Measurements from ENCODE around the gene SNX1. TPM values are rescaled to one million over a fixed set of nuclear protein-coding genes. Genes with fewer than 3 reads are reported as not detected.
A peak's percentile ranks its signal among the peaks of the same experiment; 100 is the strongest.

The SNX1 gene
- total RNA-seq, 5 donors from 2014 or later (not counting 1 experiment from before 2014, with no cell fraction given) = 98.8 to 168 (median 152) TPM

GRCh38 chr15:64155802-64156651 lies 60.2 kb downstream of the SNX1 start:
- H3K9me3 Mint-ChIP-seq = no peaks in the 10 kb centered on the region
- WGBS (ENCODE audit: insufficient coverage) = 90% methylated on average over 13 of the region's 15 CpGs
- Histone ChIP-seq H3K4me3 (ENCODE audit: control insufficient read depth in 1 of 2, extremely low read depth in 1 of 2, low read length in 1 of 2) (no peak overlapping the region), H3K36me3 (ENCODE audit: control insufficient read depth in 2 of 2, extremely low read depth in 1 of 2, insufficient read depth in 1 of 2, low read length in 1 of 2) (peaks cover 24 to 65% of the 10 kb centered on the region in 2 donors), H3K9me3 (no peaks in the 10 kb centered on the region), H3K27me3 (replicated peaks in 1 of 2; ENCODE audit: control insufficient read depth in 2 of 2, extremely low read depth in 1 of 2, insufficient read depth in 2 of 2, low read length in 1 of 2) (peaks cover 0 to 25% of the 10 kb centered on the region in 2 experiments), H3K27ac (ENCODE audit: low read length) (no peak overlapping the region), H3K4me1 (ENCODE audit: control insufficient read depth in 1 of 2, extremely low read depth in 1 of 2, insufficient read depth in 2 of 2, low read length in 2 of 2) (peaks cover 7 to 61% of the 10 kb centered on the region in 2 experiments)
- H3K36me3 Mint-ChIP-seq = peaks cover 40% of the 10 kb centered on the region
- ChIA-PET POLR2A (interaction anchor here (0.6 to 0.8 kb wide), 3 partner anchors 30 to 287 kb away, joined by 3 to 5 read pairs (median 3); partner anchors contain the start of gene CIAO2A (in 1 of the 2)), CTCF (interaction anchor here in 1 of 2 donors (0.7 kb wide), 1 partner anchor 49 kb away, joined by 5 read pairs; no protein-coding TSS in a partner anchor)
- no peak overlapping the region for H3K4me3 Mint-ChIP-seq
- H3K27me3 Mint-ChIP-seq = peaks cover 4 to 11% of the 10 kb centered on the region in 2 donors
- peaks cover 37 to 45% (median 42%) of the 10 kb centered on the region in 3 donors for H3K4me1 Mint-ChIP-seq
- no peak for DNase-seq
- H3K27ac Mint-ChIP-seq = no peak overlapping the region
- ATAC-seq (replicated peaks in 1 of 4) = no peak

GRCh38 chr15:64156652-64157331 lies 61.0 kb downstream of the SNX1 start:
- ATAC-seq (replicated peaks in 1 of 4) (no peak), DNase-seq (no peak)
- peak overlapping the region in 1 of 2 donors; percentile 18 for H3K27ac Mint-ChIP-seq
- peaks cover 41% of the 10 kb centered on the region for H3K36me3 Mint-ChIP-seq
- 97% methylated on average over 15 of the region's 16 CpGs for WGBS (ENCODE audit: insufficient coverage)
- Histone ChIP-seq H3K9me3 (no peaks in the 10 kb centered on the region), H3K27ac (ENCODE audit: low read length) (no peak overlapping the region), H3K4me3 (ENCODE audit: control insufficient read depth in 1 of 2, extremely low read depth in 1 of 2, low read length in 1 of 2) (no peak overlapping the region), H3K27me3 (replicated peaks in 1 of 2; ENCODE audit: control insufficient read depth in 2 of 2, extremely low read depth in 1 of 2, insufficient read depth in 2 of 2, low read length in 1 of 2) (peaks cover 0 to 17% of the 10 kb centered on the region in 2 experiments), H3K36me3 (ENCODE audit: control insufficient read depth in 2 of 2, extremely low read depth in 1 of 2, insufficient read depth in 1 of 2, low read length in 1 of 2) (peaks cover 24 to 69% of the 10 kb centered on the region in 2 donors), H3K4me1 (ENCODE audit: control insufficient read depth in 1 of 2, extremely low read depth in 1 of 2, insufficient read depth in 2 of 2, low read length in 2 of 2) (peaks cover 8 to 61% of the 10 kb centered on the region in 2 experiments)
- H3K9me3 Mint-ChIP-seq = no peaks in the 10 kb centered on the region
- CTCF ChIA-PET = no interaction called here
- H3K4me1 Mint-ChIP-seq = peaks cover 39 to 48% (median 43%) of the 10 kb centered on the region in 3 donors
- H3K4me3 Mint-ChIP-seq = no peak overlapping the region
- peaks cover 4 to 10% of the 10 kb centered on the region in 2 donors for H3K27me3 Mint-ChIP-seq
- POLR2A ChIA-PET = interaction anchor here in 1 of 2 donors (0.6 kb wide), 1 partner anchor 29 kb away, joined by 5 read pairs; no protein-coding TSS in a partner anchor

GRCh38 chr15:64157599-64158125 lies 61.9 kb downstream of the SNX1 start:
- Histone ChIP-seq H3K4me3 (ENCODE audit: control insufficient read depth in 1 of 2, extremely low read depth in 1 of 2, low read length in 1 of 2) (no peak overlapping the region), H3K4me1 (ENCODE audit: control insufficient read depth in 1 of 2, extremely low read depth in 1 of 2, insufficient read depth in 2 of 2, low read length in 2 of 2) (peaks cover 10 to 60% of the 10 kb centered on the region in 2 experiments), H3K36me3 (ENCODE audit: control insufficient read depth in 2 of 2, extremely low read depth in 1 of 2, insufficient read depth in 1 of 2, low read length in 1 of 2) (peaks cover 24 to 69% of the 10 kb centered on the region in 2 donors), H3K9me3 (no peaks in the 10 kb centered on the region), H3K27ac (ENCODE audit: low read length) (no peak overlapping the region), H3K27me3 (replicated peaks in 1 of 2; ENCODE audit: control insufficient read depth in 2 of 2, extremely low read depth in 1 of 2, insufficient read depth in 2 of 2, low read length in 1 of 2) (peaks cover 0 to 9% of the 10 kb centered on the region in 2 experiments)
- no peaks in the 10 kb centered on the region for H3K9me3 Mint-ChIP-seq
- no peak for DNase-seq
- H3K4me3 Mint-ChIP-seq = no peak overlapping the region
- no CpG with 5 or more reads among the region's 1 CpG for WGBS (ENCODE audit: insufficient coverage)
- CTCF ChIA-PET = interaction anchor here (0.6 to 0.7 kb wide), 2 partner anchors 40 to 674 kb away, joined by 3 to 4 read pairs; no protein-coding TSS in a partner anchor
- H3K27ac Mint-ChIP-seq = no peak overlapping the region
- peaks cover 45% of the 10 kb centered on the region for H3K36me3 Mint-ChIP-seq
- H3K4me1 Mint-ChIP-seq = peaks cover 43 to 50% (median 45%) of the 10 kb centered on the region in 3 donors
- ATAC-seq (replicated peaks in 1 of 4) = no peak
- POLR2A ChIA-PET = no interaction called here
- H3K27me3 Mint-ChIP-seq = peaks cover 4 to 7% of the 10 kb centered on the region in 2 donors

- H3K4me3 Mint-ChIP-seq = no peak overlapping the region
- 97% methylated on average over 8 of the region's 11 CpGs for WGBS (ENCODE audit: insufficient coverage)
- peaks cover 45% of the 10 kb centered on the region for H3K36me3 Mint-ChIP-seq
Observed at GRCh38 chr15:64158363-64159134, 62.8 kb downstream of the SNX1 start.

GRCh38 chr15:64161688-64162477 lies 66.1 kb downstream of the SNX1 start:
- H3K27ac ChIP-seq (ENCODE audit: low read length) = peak overlapping the region; percentile 74
- no peaks in the 10 kb centered on the region for H3K9me3 ChIP-seq
- ChIA-PET POLR2A (interaction anchor here in 1 of 2 donors (0.7 kb wide), 1 partner anchor 137 kb away, joined by 7 read pairs; no protein-coding TSS in a partner anchor), CTCF (interaction anchor here in 1 of 2 donors (1.1 kb wide), 1 partner anchor 9 kb away, joined by 4 read pairs; no protein-coding TSS in a partner anchor)
- DNase-seq (no peak), ATAC-seq (replicated peaks in 1 of 4) (no peak)
- peak overlapping the region; percentile 85 to 97 for H3K4me3 ChIP-seq (ENCODE audit: control insufficient read depth in 1 of 2, extremely low read depth in 1 of 2, low read length in 1 of 2)
- Mint-ChIP-seq H3K4me1 (peaks cover 46 to 59% (median 50%) of the 10 kb centered on the region in 3 donors), H3K27me3 (no peaks in the 10 kb centered on the region), H3K36me3 (peaks cover 35% of the 10 kb centered on the region), H3K27ac (peak overlapping the region; percentile 84 to 89), H3K4me3 (peak overlapping the region; percentile 83 to 87 (median 86)), H3K9me3 (no peaks in the 10 kb centered on the region)
- H3K4me1 ChIP-seq (ENCODE audit: control insufficient read depth in 1 of 2, extremely low read depth in 1 of 2, insufficient read depth in 2 of 2, low read length in 2 of 2) = peaks cover 13 to 58% of the 10 kb centered on the region in 2 experiments
- H3K27me3 ChIP-seq (replicated peaks in 1 of 2; ENCODE audit: control insufficient read depth in 2 of 2, extremely low read depth in 1 of 2, insufficient read depth in 2 of 2, low read length in 1 of 2) = no peaks in the 10 kb centered on the region
- H3K36me3 ChIP-seq (ENCODE audit: control insufficient read depth in 2 of 2, extremely low read depth in 1 of 2, insufficient read depth in 1 of 2, low read length in 1 of 2) = peaks cover 13 to 43% of the 10 kb centered on the region in 2 donors
- 45% methylated on average over 6 of the region's 12 CpGs for WGBS (ENCODE audit: insufficient coverage)

More at GRCh38 chr15:64158363-64159134, 62.8 kb downstream of the SNX1 start:
- no peak for DNase-seq
- peaks cover 0 to 1% of the 10 kb centered on the region in 2 donors for H3K27me3 Mint-ChIP-seq
- POLR2A ChIA-PET = no interaction called here
- CTCF ChIA-PET = no interaction called here
- no peaks in the 10 kb centered on the region for H3K9me3 Mint-ChIP-seq
- peaks cover 8 to 54% of the 10 kb centered on the region in 2 experiments for H3K4me1 ChIP-seq (ENCODE audit: control insufficient read depth in 1 of 2, extremely low read depth in 1 of 2, insufficient read depth in 2 of 2, low read length in 2 of 2)
- H3K36me3 ChIP-seq (ENCODE audit: control insufficient read depth in 2 of 2, extremely low read depth in 1 of 2, insufficient read depth in 1 of 2, low read length in 1 of 2) = peaks cover 24 to 69% of the 10 kb centered on the region in 2 donors
- H3K9me3 ChIP-seq = no peaks in the 10 kb centered on the region
- H3K4me1 Mint-ChIP-seq = peaks cover 38 to 46% (median 41%) of the 10 kb centered on the region in 3 donors
- peak overlapping the region; percentile 34 to 75 for H3K27ac Mint-ChIP-seq
- no peak for ATAC-seq (replicated peaks in 1 of 4)
- no peak overlapping the region for H3K27ac ChIP-seq (ENCODE audit: low read length)
- no peak overlapping the region for H3K4me3 ChIP-seq (ENCODE audit: control insufficient read depth in 1 of 2, extremely low read depth in 1 of 2, low read length in 1 of 2)
- H3K27me3 ChIP-seq (replicated peaks in 1 of 2; ENCODE audit: control insufficient read depth in 2 of 2, extremely low read depth in 1 of 2, insufficient read depth in 2 of 2, low read length in 1 of 2) = no peaks in the 10 kb centered on the region

All from T-cell (primary cell).